Caco-2 (cell line): ENCODE data around the gene FBRS. TPM values are rescaled to one million over a fixed set of nuclear protein-coding genes. Genes with fewer than 3 reads are reported as not detected.

ENCODE experiments used
- BruUV-seq: library from RNA; stranded (reverse); fragments of 400-500 nt; replicated peaks from 2 replicates; lab custom pipeline; 2021; lab: Mats Ljungman, UMichigan
- CTCF ChIA-PET: fragments of 300-600 bp; sonication (Branson Sonifier 250); formaldehyde crosslinking; loops from one replicate; lab custom pipeline; 2022; ENCODE audit warnings: antibody characterized with exemption; lab: Charles Lee
- POLR2A ChIA-PET: fragments of 300-600 bp; sonication (Branson Sonifier 250); formaldehyde crosslinking; loops from one replicate; lab custom pipeline; 2022; ENCODE audit warnings: antibody characterized with exemption; lab: Charles Lee
- DNase-seq, 2 experiments: peaks; one replicate each; pipeline versions ENCODE4 v3.0.0 to v3.0.0-alpha.2; 2020 to 2022
- H3K27me3 ChIP-seq: replicated peaks from 2 replicates; pipeline ENCODE4 v1.6.0; 2011; ENCODE audit warnings: low read length; ENCODE audit not compliant: control insufficient read depth, insufficient read depth
- H3K36me3 ChIP-seq: 2 replicates; pipeline ENCODE4 v1.5.1; 2011; ENCODE audit warnings: low read length; ENCODE audit not compliant: control insufficient read depth, insufficient read depth
- H3K4me1 ChIP-seq: fragments of 250-450 bp; sonication (Bioruptor Pico); 2 replicates; pipeline ENCODE4 v1.5.1; 2020; ENCODE audit warnings: mild to moderate bottlenecking
- H3K4me3 ChIP-seq: 2 replicates; pipeline ENCODE4 v1.5.1; 2011; ENCODE audit warnings: low read depth, mild to moderate bottlenecking, control low read depth, low read length
- H3K9me3 ChIP-seq: fragments of 250-450 bp; sonication (Bioruptor Pico); 2 replicates; pipeline ENCODE4 v1.5.1; 2020; ENCODE audit warnings: mild to moderate bottlenecking, moderate library complexity
- H3K27ac Mint-ChIP-seq: one replicate; pipeline ENCODE4 v1.8.0; 2022; ENCODE audit warnings: mixed read lengths; ENCODE audit not compliant: unreplicated experiment
- H3K27me3 Mint-ChIP-seq: one replicate; pipeline ENCODE4 v1.8.0; 2022; ENCODE audit warnings: mixed read lengths; ENCODE audit not compliant: insufficient read depth, unreplicated experiment
- H3K36me3 Mint-ChIP-seq: one replicate; pipeline ENCODE4 v1.8.0; 2022; ENCODE audit warnings: mild to moderate bottlenecking, mixed read lengths; ENCODE audit not compliant: insufficient read depth, unreplicated experiment
- H3K4me1 Mint-ChIP-seq: one replicate; pipeline ENCODE4 v1.8.0; 2022; ENCODE audit warnings: low read depth, mixed read lengths; ENCODE audit not compliant: unreplicated experiment
- H3K4me3 Mint-ChIP-seq: one replicate; pipeline ENCODE4 v1.8.0; 2022; ENCODE audit warnings: mild to moderate bottlenecking, moderate library complexity, mixed read lengths; ENCODE audit not compliant: unreplicated experiment
- H3K9me3 Mint-ChIP-seq: one replicate; pipeline ENCODE4 v1.8.0; 2022; ENCODE audit warnings: mixed read lengths; ENCODE audit not compliant: unreplicated experiment
- CTCF ChIP-seq, 2 experiments: fragments of 200-600 bp in 1 of 2; IDR thresholded peaks; 1 replicate in 1 of 2; 2 replicates in 1 of 2; pipeline versions ENCODE4 v1.5.1 to v1.8.0; 2011 to 2022; ENCODE audit warnings: antibody characterized with exemption in 1 of 2, control low read depth in 1 of 2, inconsistent platforms in 1 of 2, low read depth in 1 of 2, low read length in 1 of 2, mild to moderate bottlenecking in 1 of 2, moderate library complexity in 1 of 2; ENCODE audit not compliant: insufficient read depth in 1 of 2, severe bottlenecking in 1 of 2, unreplicated experiment in 1 of 2
- intact Hi-C: fragments of 100-400 bp; cut with micrococcal nuclease; formaldehyde crosslinking; loops from one replicate; pipeline ENCODE4 v1.10.0; 2022; ENCODE audit not compliant: unreplicated experiment
- total RNA-seq: library from RNA; stranded (reverse); gene quantifications from 2 replicates; pipeline ENCODE4 v1.2.3, GENCODE V29; 2022

The FBRS gene
- total RNA-seq, 1 experiment from 2014 or later, result 46.1 TPM

GRCh38 chr16:30651124-30652004 is 6.9 kb upstream of the FBRS start:
- TF ChIP-seq CTCF (IDR thresholded peaks at IDR 0.05; ENCODE audit: insufficient read depth in 1 of 2, low read depth in 1 of 2, low read length in 1 of 2, severe bottlenecking in 1 of 2, unreplicated experiment in 1 of 2), result peak; percentile 48 to 59
- H3K36me3 ChIP-seq, result peaks cover 2% of the 10 kb centered on the region
- peak overlapping the region; percentile 80 for H3K4me3 ChIP-seq
- POLR2A ChIA-PET, result interaction anchor here (0.9 to 1.6 kb wide), 5 partner anchors 7 to 221 kb away, joined by 4 to 18 read pairs (median 8); partner anchors contain the start of genes DCTPP1, FBRS and ZNF747
- Mint-ChIP-seq H3K27me3 (no peaks in the 10 kb centered on the region), H3K36me3 (peaks cover 20% of the 10 kb centered on the region), H3K9me3 (no peaks in the 10 kb centered on the region), H3K27ac (peak overlapping the region; percentile 78), H3K4me1 (peaks cover 12% of the 10 kb centered on the region), H3K4me3 (peak overlapping the region; percentile 86)
- intact Hi-C loops, result loop anchor here (2.0 to 10.0 kb wide), 4 partner anchors 17 to 273 kb away; partner anchors contain the start of genes FBXL19, PHKG2 and ZNF768
- H3K27me3 ChIP-seq, result no peaks in the 10 kb centered on the region
- CTCF ChIA-PET, result interaction anchor here (0.6 to 1.6 kb wide), 12 partner anchors 8 to 289 kb away, joined by 3 to 11 read pairs (median 4); partner anchors contain the start of gene ZNF785
- no peaks in the 10 kb centered on the region for H3K9me3 ChIP-seq
- H3K4me1 ChIP-seq, result peaks cover 3% of the 10 kb centered on the region; the same call in 1 of the 2 replicates
- DNase-seq, result peak in 1 of 2 experiments; percentile 73
- BruUV-seq, result TSS peak; percentile 40

DNA sequence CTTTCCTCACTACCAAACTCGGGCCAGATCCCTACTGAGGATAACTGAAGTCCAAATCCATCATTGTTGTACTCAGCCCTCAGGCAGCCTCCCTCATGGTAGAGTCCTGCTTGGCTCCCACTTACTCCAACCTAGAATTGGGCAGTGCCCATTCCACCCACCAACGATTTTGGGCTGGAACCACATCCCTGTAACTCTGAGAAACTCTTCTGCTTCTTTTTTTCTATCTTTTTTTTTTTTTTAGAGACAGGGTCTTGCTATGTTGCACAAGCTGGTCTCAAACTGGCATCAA is 6.3 kb upstream of the FBRS start:
- H3K4me3 Mint-ChIP-seq, result peak overlapping the region; percentile 86
- H3K36me3 ChIP-seq, result peaks cover 2% of the 10 kb centered on the region
- ChIA-PET CTCF (no interaction called here), POLR2A (no interaction called here)
- H3K4me3 ChIP-seq, result peak overlapping the region; percentile 80
- no peak for DNase-seq
- H3K27ac Mint-ChIP-seq, result peak overlapping the region; percentile 70
- H3K9me3 ChIP-seq, result no peaks in the 10 kb centered on the region
- H3K9me3 Mint-ChIP-seq, result no peaks in the 10 kb centered on the region
- peaks cover 12% of the 10 kb centered on the region for H3K4me1 Mint-ChIP-seq
- H3K27me3 ChIP-seq, result no peaks in the 10 kb centered on the region
- peaks cover 3% of the 10 kb centered on the region for H3K4me1 ChIP-seq
- BruUV-seq, result TSS peak; percentile 20
- TF ChIP-seq CTCF (IDR thresholded peaks at IDR 0.05; ENCODE audit: insufficient read depth in 1 of 2, low read depth in 1 of 2, low read length in 1 of 2, severe bottlenecking in 1 of 2, unreplicated experiment in 1 of 2), result no peak
- intact Hi-C loops, result loop anchor here (10.0 kb wide), 3 partner anchors 93 to 273 kb away; partner anchors contain the start of genes FBXL19, PHKG2 and ZNF768
- peaks cover 24% of the 10 kb centered on the region for H3K36me3 Mint-ChIP-seq
- H3K27me3 Mint-ChIP-seq, result no peaks in the 10 kb centered on the region

DNA sequence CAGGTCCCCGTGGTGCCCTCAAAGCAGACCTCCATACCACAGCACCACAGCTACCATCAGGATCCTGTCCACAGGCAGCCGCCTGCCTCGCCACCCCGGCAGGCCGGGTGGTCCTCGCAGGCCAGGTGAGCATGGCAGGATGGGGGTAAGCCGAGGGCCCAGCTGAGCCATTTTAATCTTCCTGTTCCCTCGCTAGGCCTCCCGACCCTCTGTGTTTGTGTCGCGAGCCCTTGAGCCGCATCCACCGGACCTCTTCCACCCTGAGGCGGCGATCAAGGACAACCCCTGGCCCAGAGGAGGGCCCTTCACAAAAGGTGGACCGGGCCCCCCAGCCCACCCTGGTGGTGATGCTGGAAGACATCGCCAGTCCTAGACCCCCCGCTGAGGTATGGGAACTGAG is 5.5 kb upstream of the FBRS start:
- H3K36me3 ChIP-seq, result peaks cover 2% of the 10 kb centered on the region
- no peaks in the 10 kb centered on the region for H3K27me3 ChIP-seq
- H3K4me3 ChIP-seq, result no peak overlapping the region
- Mint-ChIP-seq H3K27me3 (no peaks in the 10 kb centered on the region), H3K9me3 (no peaks in the 10 kb centered on the region), H3K36me3 (peaks cover 26% of the 10 kb centered on the region), H3K27ac (no peak overlapping the region), H3K4me1 (peaks cover 12% of the 10 kb centered on the region), H3K4me3 (peak overlapping the region; percentile 86)
- intact Hi-C loops, result loop anchor here (10.0 kb wide), 3 partner anchors 92 to 272 kb away; partner anchors contain the start of genes FBXL19, PHKG2 and ZNF768
- H3K4me1 ChIP-seq, result peaks cover 3% of the 10 kb centered on the region
- ChIA-PET POLR2A (no interaction called here), CTCF (no interaction called here)
- no peak for TF ChIP-seq CTCF (IDR thresholded peaks at IDR 0.05; ENCODE audit: insufficient read depth in 1 of 2, low read depth in 1 of 2, low read length in 1 of 2, severe bottlenecking in 1 of 2, unreplicated experiment in 1 of 2)
- no peak for DNase-seq
- no TSS peak for BruUV-seq
- H3K9me3 ChIP-seq, result no peaks in the 10 kb centered on the region
